A673 (cell line): Measurements from ENCODE around the gene CP. TPM values are rescaled to one million over a fixed set of nuclear protein-coding genes. Genes with fewer than 3 reads are reported as not detected.
A peak's percentile ranks its signal among the peaks of the same experiment; 100 is the strongest.

Experiments
- BruUV-seq: library from RNA; stranded (reverse); fragments of 400-500 nt; replicated peaks from 2 replicates; lab custom pipeline; 2021; lab: Mats Ljungman, UMichigan
- CTCF ChIA-PET: fragments of 300-600 bp; sonication (Branson Sonifier 250); formaldehyde crosslinking; loops from one replicate; lab custom pipeline; 2022; ENCODE audit warnings: antibody characterized with exemption; lab: Charles Lee
- POLR2A ChIA-PET: fragments of 300-600 bp; sonication (Branson Sonifier 250); formaldehyde crosslinking; loops from one replicate; lab custom pipeline; 2022; ENCODE audit warnings: antibody characterized with exemption; ENCODE audit not compliant: low non-redundant PET; lab: Charles Lee
- DNase-seq: peaks from one replicate; pipeline ENCODE4 v3.0.0-alpha.2; 2015; ENCODE audit warnings: low spot score
- H3K27ac ChIP-seq: fragments of 200-600 bp; sonication (generic); 2 replicates; pipeline ENCODE4 v1.5.1; 2016; ENCODE audit warnings: mixed run types, low read depth, mild to moderate bottlenecking, mixed read lengths, antibody characterized with exemption, low read length; ENCODE audit not compliant: poor library complexity, severe bottlenecking
- H3K27me3 ChIP-seq: fragments of 200-600 bp; sonication (generic); replicated peaks from 2 replicates; pipeline ENCODE4 v1.6.1; 2017; ENCODE audit warnings: mixed run types, low read depth, mild to moderate bottlenecking, mixed read lengths, antibody characterized with exemption, low read length; ENCODE audit not compliant: insufficient read depth, poor library complexity
- H3K36me3 ChIP-seq: fragments of 200-600 bp; sonication (generic); 2 replicates; pipeline ENCODE4 v1.6.1; 2016; ENCODE audit warnings: mixed run types, mild to moderate bottlenecking, mixed read lengths, antibody characterized with exemption, low read length; ENCODE audit not compliant: insufficient read depth, poor library complexity, severe bottlenecking
- H3K4me1 ChIP-seq: fragments of 200-600 bp; sonication (generic); 2 replicates; pipeline ENCODE4 v1.6.1; 2017; ENCODE audit warnings: mixed run types, mild to moderate bottlenecking, mixed read lengths, antibody characterized with exemption, low read length; ENCODE audit not compliant: insufficient read depth, poor library complexity, severe bottlenecking
- H3K4me3 ChIP-seq: fragments of 200-600 bp; sonication (generic); 2 replicates; pipeline ENCODE4 v1.5.1; 2016; ENCODE audit warnings: low read depth, mixed run types, mild to moderate bottlenecking, mixed read lengths, low read length; ENCODE audit not compliant: poor library complexity, severe bottlenecking
- H3K9me3 ChIP-seq: fragments of 200-600 bp; sonication (generic); 2 replicates; pipeline ENCODE4 v1.6.1; 2016; ENCODE audit warnings: mixed run types, low read depth, mild to moderate bottlenecking, mixed read lengths, antibody characterized with exemption, low read length; ENCODE audit not compliant: poor library complexity, severe bottlenecking
- EZH2 ChIP-seq: fragments of 200-600 bp; sonication (generic); IDR thresholded peaks from 2 replicates; pipeline ENCODE4 v1.6.1; 2017; ENCODE audit warnings: borderline replicate concordance, low read depth, mild to moderate bottlenecking, mixed read lengths, antibody characterized with exemption, low read length; ENCODE audit not compliant: poor library complexity, severe bottlenecking
- intact Hi-C: fragments of 100-400 bp; cut with micrococcal nuclease; formaldehyde crosslinking; loops from one replicate; pipeline ENCODE4 v1.10.0; 2022; ENCODE audit not compliant: unreplicated experiment
- total RNA-seq: library from RNA; stranded (reverse); gene quantifications from 2 replicates; pipeline ENCODE4 v1.2.3, GENCODE V29; 2021
- TF ChIP-seq, protein P1 (sequence below): fragments of 300-800, 200-600 bp; sonication (generic); conservative IDR thresholded peaks from 2 replicates; pipeline ENCODE4 v1.5.1; 2017; ENCODE audit warnings: low read depth, mild to moderate bottlenecking, antibody characterized with exemption, low read length, moderate library complexity, mixed read lengths

CP gene
- total RNA-seq, 1 experiment from 2014 or later = not detected

DNA sequence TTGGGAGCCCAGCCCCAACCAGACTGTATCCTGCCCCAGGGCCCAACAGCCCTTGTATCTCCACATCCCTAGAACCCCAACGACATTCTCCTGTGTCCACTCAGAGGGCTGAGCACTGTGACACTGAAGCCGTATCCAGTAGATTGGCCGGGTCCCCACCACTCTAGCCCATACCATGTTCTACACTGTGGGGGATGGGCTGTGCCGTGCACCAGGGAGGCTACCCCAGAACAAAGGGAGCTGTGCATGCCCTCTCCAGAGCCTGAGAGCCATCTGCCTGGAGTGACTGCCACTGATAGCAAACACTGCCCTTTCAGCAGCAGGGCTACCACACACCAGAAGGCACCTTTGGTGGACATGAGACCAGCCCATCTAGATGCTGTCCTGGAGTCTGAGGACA is 37.1 kb upstream of the CP start:
- H3K4me3 ChIP-seq = no peak overlapping the region
- ChIA-PET POLR2A (no interaction called here), CTCF (no interaction called here)
- no peaks in the 10 kb centered on the region for H3K9me3 ChIP-seq
- intact Hi-C loops = no loop called here
- H3K27me3 ChIP-seq = no peaks in the 10 kb centered on the region
- BruUV-seq = no TSS peak
- no peak overlapping the region for H3K27ac ChIP-seq
- H3K4me1 ChIP-seq = no peaks in the 10 kb centered on the region
- TF ChIP-seq, protein P1, sequence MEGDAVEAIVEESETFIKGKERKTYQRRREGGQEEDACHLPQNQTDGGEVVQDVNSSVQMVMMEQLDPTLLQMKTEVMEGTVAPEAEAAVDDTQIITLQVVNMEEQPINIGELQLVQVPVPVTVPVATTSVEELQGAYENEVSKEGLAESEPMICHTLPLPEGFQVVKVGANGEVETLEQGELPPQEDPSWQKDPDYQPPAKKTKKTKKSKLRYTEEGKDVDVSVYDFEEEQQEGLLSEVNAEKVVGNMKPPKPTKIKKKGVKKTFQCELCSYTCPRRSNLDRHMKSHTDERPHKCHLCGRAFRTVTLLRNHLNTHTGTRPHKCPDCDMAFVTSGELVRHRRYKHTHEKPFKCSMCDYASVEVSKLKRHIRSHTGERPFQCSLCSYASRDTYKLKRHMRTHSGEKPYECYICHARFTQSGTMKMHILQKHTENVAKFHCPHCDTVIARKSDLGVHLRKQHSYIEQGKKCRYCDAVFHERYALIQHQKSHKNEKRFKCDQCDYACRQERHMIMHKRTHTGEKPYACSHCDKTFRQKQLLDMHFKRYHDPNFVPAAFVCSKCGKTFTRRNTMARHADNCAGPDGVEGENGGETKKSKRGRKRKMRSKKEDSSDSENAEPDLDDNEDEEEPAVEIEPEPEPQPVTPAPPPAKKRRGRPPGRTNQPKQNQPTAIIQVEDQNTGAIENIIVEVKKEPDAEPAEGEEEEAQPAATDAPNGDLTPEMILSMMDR = no peak
- TF ChIP-seq EZH2 = no peak
- DNase-seq = no peak
- H3K36me3 ChIP-seq = no peaks in the 10 kb centered on the region

DNA sequence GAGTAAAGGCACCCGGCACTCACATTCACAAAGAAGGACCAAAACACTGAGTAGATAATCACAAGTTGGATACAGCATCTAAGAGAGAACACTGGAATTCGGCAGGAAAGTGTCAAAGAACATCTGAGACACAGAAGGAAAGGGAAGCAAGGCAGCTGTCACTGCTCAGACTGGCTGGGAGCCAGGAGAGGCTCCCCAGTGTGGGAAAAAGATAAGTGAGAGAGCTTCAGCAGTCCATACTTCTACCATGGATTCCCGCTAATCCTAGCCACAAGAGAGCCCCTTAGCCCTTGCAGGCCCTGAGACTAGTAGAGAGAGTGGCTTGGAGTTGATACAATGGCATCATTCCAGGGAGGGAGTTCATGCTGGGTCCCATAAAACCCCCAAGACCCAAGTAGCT is 36.7 kb upstream of the CP start:
- Histone ChIP-seq H3K4me3 (no peak overlapping the region), H3K27me3 (no peaks in the 10 kb centered on the region), H3K27ac (no peak overlapping the region), H3K9me3 (no peaks in the 10 kb centered on the region), H3K4me1 (no peaks in the 10 kb centered on the region), H3K36me3 (no peaks in the 10 kb centered on the region)
- TF ChIP-seq, protein P1 = no peak
- TF ChIP-seq EZH2 = no peak
- no TSS peak for BruUV-seq
- CTCF ChIA-PET = no interaction called here
- peak; percentile 44 for DNase-seq
- POLR2A ChIA-PET = no interaction called here
- intact Hi-C loops = no loop called here

GRCh38 chr3:149252272-149252671 is 30.6 kb upstream of the CP start:
- no peak overlapping the region for H3K27ac ChIP-seq
- no peak for DNase-seq
- TF ChIP-seq EZH2 = no peak
- TF ChIP-seq, protein P1 = no peak
- CTCF ChIA-PET = no interaction called here
- no peaks in the 10 kb centered on the region for H3K27me3 ChIP-seq
- POLR2A ChIA-PET = no interaction called here
- H3K4me3 ChIP-seq = no peak overlapping the region
- no TSS peak for BruUV-seq
- H3K9me3 ChIP-seq = no peaks in the 10 kb centered on the region
- H3K36me3 ChIP-seq = no peaks in the 10 kb centered on the region
- intact Hi-C loops = no loop called here
- H3K4me1 ChIP-seq = no peaks in the 10 kb centered on the region
